ENCODE results near the gene HPD. TPM values are rescaled to one million over a fixed set of nuclear protein-coding genes. Genes with fewer than 3 reads are reported as not detected.

Gene HPD
- total RNA-seq, 1 experiment from 2014 or later, result 0.21 TPM

- Mint-ChIP-seq H3K9me3 (ENCODE audit: unreplicated experiment) (no peaks in the 10 kb centered on the region), H3K4me3 (ENCODE audit: unreplicated experiment) (no peak overlapping the region), H3K27me3 (ENCODE audit: insufficient read depth, unreplicated experiment) (no peaks in the 10 kb centered on the region), H3K27ac (ENCODE audit: low read depth, unreplicated experiment) (no peak overlapping the region), H3K4me1 (ENCODE audit: insufficient read depth, unreplicated experiment) (peaks cover under 1% of the 10 kb centered on the region), H3K36me3 (ENCODE audit: insufficient read depth, unreplicated experiment) (peaks cover 51% of the 10 kb centered on the region)
- BruUV-seq (replicated peaks), result no TSS peak
- POLR2A ChIA-PET, result no interaction called here
- CTCF ChIA-PET, result no interaction called here
- TF ChIP-seq, protein P1, sequence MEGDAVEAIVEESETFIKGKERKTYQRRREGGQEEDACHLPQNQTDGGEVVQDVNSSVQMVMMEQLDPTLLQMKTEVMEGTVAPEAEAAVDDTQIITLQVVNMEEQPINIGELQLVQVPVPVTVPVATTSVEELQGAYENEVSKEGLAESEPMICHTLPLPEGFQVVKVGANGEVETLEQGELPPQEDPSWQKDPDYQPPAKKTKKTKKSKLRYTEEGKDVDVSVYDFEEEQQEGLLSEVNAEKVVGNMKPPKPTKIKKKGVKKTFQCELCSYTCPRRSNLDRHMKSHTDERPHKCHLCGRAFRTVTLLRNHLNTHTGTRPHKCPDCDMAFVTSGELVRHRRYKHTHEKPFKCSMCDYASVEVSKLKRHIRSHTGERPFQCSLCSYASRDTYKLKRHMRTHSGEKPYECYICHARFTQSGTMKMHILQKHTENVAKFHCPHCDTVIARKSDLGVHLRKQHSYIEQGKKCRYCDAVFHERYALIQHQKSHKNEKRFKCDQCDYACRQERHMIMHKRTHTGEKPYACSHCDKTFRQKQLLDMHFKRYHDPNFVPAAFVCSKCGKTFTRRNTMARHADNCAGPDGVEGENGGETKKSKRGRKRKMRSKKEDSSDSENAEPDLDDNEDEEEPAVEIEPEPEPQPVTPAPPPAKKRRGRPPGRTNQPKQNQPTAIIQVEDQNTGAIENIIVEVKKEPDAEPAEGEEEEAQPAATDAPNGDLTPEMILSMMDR (IDR thresholded peaks at IDR 0.05; ENCODE audit: unreplicated experiment), result no peak
- no peak for DNase-seq (ENCODE audit: unreplicated experiment)
- intact Hi-C loops (cut with micrococcal nuclease), result no loop called here
These were observed 27.9 kb downstream of the HPD start for GRCh38 chr12:121830588-121831265.

GRCh38 chr12:121830134-121830533 is 28.5 kb downstream of the HPD start:
- no peak for DNase-seq (ENCODE audit: unreplicated experiment)
- H3K4me3 Mint-ChIP-seq (ENCODE audit: unreplicated experiment), result no peak overlapping the region
- no peaks in the 10 kb centered on the region for H3K9me3 Mint-ChIP-seq (ENCODE audit: unreplicated experiment)
- H3K27me3 Mint-ChIP-seq (ENCODE audit: insufficient read depth, unreplicated experiment), result no peaks in the 10 kb centered on the region
- no TSS peak for BruUV-seq (replicated peaks)
- CTCF ChIA-PET, result no interaction called here
- intact Hi-C loops (cut with micrococcal nuclease), result no loop called here
- H3K27ac Mint-ChIP-seq (ENCODE audit: low read depth, unreplicated experiment), result no peak overlapping the region
- peaks cover 57% of the 10 kb centered on the region for H3K36me3 Mint-ChIP-seq (ENCODE audit: insufficient read depth, unreplicated experiment)
- no peaks in the 10 kb centered on the region for H3K4me1 Mint-ChIP-seq (ENCODE audit: insufficient read depth, unreplicated experiment)
- POLR2A ChIA-PET, result no interaction called here
- TF ChIP-seq, protein P1 (IDR thresholded peaks at IDR 0.05; ENCODE audit: unreplicated experiment), result no peak

GRCh38 chr12:121829250-121829918 is 29.3 kb downstream of the HPD start:
- TF ChIP-seq, protein P1 (IDR thresholded peaks at IDR 0.05; ENCODE audit: unreplicated experiment), result no peak
- CTCF ChIA-PET, result no interaction called here
- POLR2A ChIA-PET, result interaction anchor here (1.2 kb wide), 1 partner anchor 16 kb away, joined by 3 read pairs; no protein-coding TSS in a partner anchor
- Mint-ChIP-seq H3K4me3 (ENCODE audit: unreplicated experiment) (no peak overlapping the region), H3K27me3 (ENCODE audit: insufficient read depth, unreplicated experiment) (no peaks in the 10 kb centered on the region), H3K36me3 (ENCODE audit: insufficient read depth, unreplicated experiment) (peaks cover 63% of the 10 kb centered on the region), H3K4me1 (ENCODE audit: insufficient read depth, unreplicated experiment) (no peaks in the 10 kb centered on the region), H3K9me3 (ENCODE audit: unreplicated experiment) (no peaks in the 10 kb centered on the region), H3K27ac (ENCODE audit: low read depth, unreplicated experiment) (no peak overlapping the region)
- no peak for DNase-seq (ENCODE audit: unreplicated experiment)
- BruUV-seq (replicated peaks), result no TSS peak
- intact Hi-C loops (cut with micrococcal nuclease), result no loop called here

DNA sequence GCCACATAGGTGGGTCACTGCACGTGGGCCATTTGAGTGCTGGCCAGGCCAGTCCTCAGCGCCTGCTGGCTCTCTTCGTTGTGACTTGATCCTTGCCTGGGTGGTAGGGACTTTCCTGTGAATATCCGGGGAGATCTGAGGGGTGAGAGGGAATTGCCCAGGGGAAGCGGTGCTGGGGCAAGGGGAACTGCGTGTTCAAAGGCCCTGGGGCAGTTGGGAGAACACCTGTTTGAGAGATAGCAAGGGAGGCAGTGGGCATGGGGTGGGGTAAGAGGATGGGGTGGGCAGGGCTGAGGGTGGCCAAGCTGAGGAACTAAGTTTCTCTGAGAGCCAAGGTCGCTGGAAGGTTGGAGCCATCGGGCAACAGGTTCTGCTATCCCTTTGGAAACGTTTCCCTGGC is 29.8 kb downstream of the HPD start:
- no peak overlapping the region for H3K4me3 Mint-ChIP-seq (ENCODE audit: unreplicated experiment)
- H3K9me3 Mint-ChIP-seq (ENCODE audit: unreplicated experiment), result no peaks in the 10 kb centered on the region
- DNase-seq (ENCODE audit: unreplicated experiment), result no peak
- TF ChIP-seq, protein P1 (IDR thresholded peaks at IDR 0.05; ENCODE audit: unreplicated experiment), result no peak
- no peaks in the 10 kb centered on the region for H3K27me3 Mint-ChIP-seq (ENCODE audit: insufficient read depth, unreplicated experiment)
- peaks cover 69% of the 10 kb centered on the region for H3K36me3 Mint-ChIP-seq (ENCODE audit: insufficient read depth, unreplicated experiment)
- ChIA-PET POLR2A (interaction anchor here (1.2 to 1.7 kb wide), 3 partner anchors 9 to 15 kb away, joined by 3 to 9 read pairs (median 5); no protein-coding TSS in a partner anchor), CTCF (interaction anchor here (1.2 to 1.5 kb wide), 2 partner anchors 9 to 33 kb away, joined by 4 to 5 read pairs; no protein-coding TSS in a partner anchor)
- no peak overlapping the region for H3K27ac Mint-ChIP-seq (ENCODE audit: low read depth, unreplicated experiment)
- intact Hi-C loops (cut with micrococcal nuclease), result no loop called here
- no TSS peak for BruUV-seq (replicated peaks)
- H3K4me1 Mint-ChIP-seq (ENCODE audit: insufficient read depth, unreplicated experiment), result no peaks in the 10 kb centered on the region

All from MCF 10A (cell line).